Measurements from ENCODE around the gene RNF215. TPM values are rescaled to one million over a fixed set of nuclear protein-coding genes. Genes with fewer than 3 reads are reported as not detected.
A peak's percentile ranks its signal among the peaks of the same experiment; 100 is the strongest.

RNF215 gene
- total and polyA plus RNA-seq, 7 experiments from 2014 or later, result 0.08 to 10.8 (median 4.9) TPM

GRCh38 chr22:30426388-30427353 is 39.5 kb upstream of the RNF215 start:
- Histone ChIP-seq H3K27ac (ENCODE audit: low read depth, low read length) (peak overlapping the region; percentile 97), H3K27me3 (ENCODE audit: control insufficient read depth in 2 of 2, insufficient read depth in 2 of 2, low read length in 2 of 2) (no peaks in the 10 kb centered on the region), H3K4me1 (ENCODE audit: control insufficient read depth in 2 of 2, insufficient read depth in 2 of 2, low read length in 2 of 2) (peaks cover 28 to 36% of the 10 kb centered on the region in 2 donors), H3K4me3 (ENCODE audit: low read length) (peak overlapping the region; percentile 66), H3K9me3 (ENCODE audit: control insufficient read depth in 2 of 3, low read length in 3 of 3) (no peaks in the 10 kb centered on the region), H3K36me3 (ENCODE audit: control insufficient read depth in 2 of 3, insufficient read depth in 3 of 3, low read length in 3 of 3) (peaks cover 0 to 12% (median 0%) of the 10 kb centered on the region in 3 experiments)
- ATAC-seq (peak; percentile 57), DNase-seq (peak; percentile 68 to 87 (median 84))
- ChIA-PET POLR2A (interaction anchor here (0.6 to 7.8 kb wide), 9 partner anchors 9 to 852 kb away, joined by 3 to 158 read pairs (median 5); partner anchors contain the start of gene SEC14L2), CTCF (interaction anchor here (0.6 to 7.7 kb wide), 13 partner anchors 9 to 138 kb away, joined by 3 to 78 read pairs (median 4); partner anchors contain the start of genes CASTOR1, RNF215 and SEC14L2)
- H3K4me1 Mint-ChIP-seq, result peaks cover 32 to 60% (median 53%) of the 10 kb centered on the region in 7 donors
- peaks cover 0 to 36% (median 4%) of the 10 kb centered on the region in 5 donors for H3K36me3 Mint-ChIP-seq
- H3K4me3 Mint-ChIP-seq, result peak overlapping the region; percentile 93 to 99 (median 96)
- intact Hi-C loops (cut with micrococcal nuclease), result loop anchor here (1.0 to 10.0 kb wide), 9 partner anchors 9 to 1068 kb away; partner anchors contain the start of genes NF2 (in 1 of the 2), PIK3IP1 (in 1 of the 2), SEC14L2 (in 1 of the 2) and SFI1 (in 1 of the 2)
- H3K9me3 Mint-ChIP-seq, result no peaks in the 10 kb centered on the region
- peak overlapping the region; percentile 85 to 99 (median 96) for H3K27ac Mint-ChIP-seq
- H3K27me3 Mint-ChIP-seq, result peaks cover 0 to 4% (median 0%) of the 10 kb centered on the region in 5 donors

DNA sequence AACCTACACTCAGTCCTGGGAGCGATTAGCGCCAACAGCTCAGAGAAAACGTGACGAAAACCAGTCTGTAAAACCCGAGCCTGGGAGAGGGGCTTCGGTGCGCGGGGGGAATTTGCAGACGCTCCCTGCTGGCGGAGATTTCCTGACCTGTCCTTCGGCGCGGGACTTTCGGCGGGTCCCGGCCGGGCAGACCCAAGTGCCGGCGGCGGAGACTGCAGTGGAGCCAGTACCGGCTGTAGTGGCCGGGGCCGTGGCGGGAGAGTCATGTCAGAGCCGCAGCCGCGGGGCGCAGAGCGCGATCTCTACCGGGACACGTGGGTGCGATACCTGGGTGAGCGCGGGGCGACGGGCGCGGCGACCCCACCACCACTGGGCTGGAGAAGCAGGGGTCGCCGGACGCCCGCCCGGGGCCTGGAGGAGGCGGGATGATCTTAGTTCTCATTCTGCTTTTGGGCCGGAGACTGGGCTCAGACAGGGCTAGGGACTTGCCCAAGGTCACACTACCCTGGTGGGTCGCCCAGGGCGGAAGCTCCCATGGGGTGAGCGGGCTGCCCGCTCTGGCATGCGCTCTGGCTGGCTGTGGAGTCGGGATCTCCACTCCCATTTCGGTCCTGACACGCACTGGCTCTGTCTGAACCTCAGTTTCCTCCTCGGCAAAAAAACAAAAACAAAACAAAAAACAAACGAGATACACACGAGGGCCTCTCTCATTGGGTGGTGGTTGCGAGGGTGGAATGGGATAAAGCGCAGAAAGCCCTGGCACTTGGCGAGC is 38.6 kb upstream of the RNF215 start, which contains the start of gene MTFP1:
MTFP1 (plus strand) TSS at position 153 of the 772 bp plus-strand sequence; CDS start at position 265, 112 bp downstream.
- POLR2A ChIA-PET, result interaction anchor here (0.6 to 7.8 kb wide), 9 partner anchors 10 to 312 kb away, joined by 3 to 158 read pairs (median 13); partner anchors contain the start of genes CCDC157, SEC14L2 and SF3A1
- peak within 1 kb of the TSS; percentile 97 for H3K27ac ChIP-seq (ENCODE audit: low read depth, low read length)
- H3K27me3 ChIP-seq (ENCODE audit: control insufficient read depth in 2 of 2, insufficient read depth in 2 of 2, low read length in 2 of 2), result no peaks in the 10 kb centered on the region
- H3K4me3 ChIP-seq (ENCODE audit: low read length), result peak within 1 kb of the TSS; percentile 66
- Mint-ChIP-seq H3K4me3 (peak within 1 kb of the TSS; percentile 94 to 99 (median 98)), H3K9me3 (no peaks in the 10 kb centered on the region), H3K27me3 (peaks cover 0 to 4% (median 0%) of the 10 kb centered on the region in 5 donors), H3K36me3 (peaks cover 0 to 39% (median 4%) of the 10 kb centered on the region in 5 donors), H3K4me1 (peaks cover 32 to 65% (median 58%) of the 10 kb centered on the region in 7 donors), H3K27ac (peak within 1 kb of the TSS; percentile 96 to 100 (median 98))
- peaks cover 28 to 36% of the 10 kb centered on the region in 2 donors for H3K4me1 ChIP-seq (ENCODE audit: control insufficient read depth in 2 of 2, insufficient read depth in 2 of 2, low read length in 2 of 2)
- ATAC-seq, result no peak
- H3K36me3 ChIP-seq (ENCODE audit: control insufficient read depth in 2 of 3, insufficient read depth in 3 of 3, low read length in 3 of 3), result peaks cover 0 to 12% (median 0%) of the 10 kb centered on the region in 3 experiments
- DNase-seq, result peak in 8 of 9 donors; percentile 27 to 59 (median 39)
- no peaks in the 10 kb centered on the region for H3K9me3 ChIP-seq (ENCODE audit: control insufficient read depth in 2 of 3, low read length in 3 of 3)
- CTCF ChIA-PET, result interaction anchor here (0.8 to 7.7 kb wide), 11 partner anchors 9 to 137 kb away, joined by 3 to 78 read pairs (median 4); partner anchors contain the start of genes CASTOR1 and SEC14L2
- intact Hi-C loops (cut with micrococcal nuclease), result loop anchor here (1.0 to 10.0 kb wide), 10 partner anchors 9 to 1069 kb away; partner anchors contain the start of genes ASCC2 (in 1 of the 2), NF2 (in 1 of the 2), PIK3IP1 (in 1 of the 2) and SEC14L2 (in 1 of the 2)

GRCh38 chr22:30425327-30425615 is 38.1 kb upstream of the RNF215 start:
- CTCF ChIA-PET, result interaction anchor here (0.5 to 7.7 kb wide), 8 partner anchors 11 to 143 kb away, joined by 3 to 78 read pairs (median 27); partner anchors contain the start of genes CASTOR1 and SEC14L2
- H3K36me3 Mint-ChIP-seq, result peaks cover 3 to 42% (median 9%) of the 10 kb centered on the region in 5 donors
- Histone ChIP-seq H3K27ac (ENCODE audit: low read depth, low read length) (peak overlapping the region; percentile 97), H3K4me1 (ENCODE audit: control insufficient read depth in 2 of 2, insufficient read depth in 2 of 2, low read length in 2 of 2) (peaks cover 28 to 36% of the 10 kb centered on the region in 2 donors), H3K4me3 (ENCODE audit: low read length) (peak overlapping the region; percentile 66), H3K9me3 (ENCODE audit: control insufficient read depth in 2 of 3, low read length in 3 of 3) (no peaks in the 10 kb centered on the region), H3K36me3 (ENCODE audit: control insufficient read depth in 2 of 3, insufficient read depth in 3 of 3, low read length in 3 of 3) (peaks cover 0 to 13% (median 0%) of the 10 kb centered on the region in 3 experiments), H3K27me3 (ENCODE audit: control insufficient read depth in 2 of 2, insufficient read depth in 2 of 2, low read length in 2 of 2) (no peaks in the 10 kb centered on the region)
- no peak for DNase-seq
- H3K27me3 Mint-ChIP-seq, result peaks cover 0 to 4% (median 0%) of the 10 kb centered on the region in 5 donors
- H3K4me1 Mint-ChIP-seq, result peaks cover 32 to 70% (median 64%) of the 10 kb centered on the region in 7 donors
- intact Hi-C loops (cut with micrococcal nuclease), result loop anchor here (2.0 to 10.0 kb wide), 4 partner anchors 586 to 1070 kb away; partner anchors contain the start of genes ASCC2 (in 1 of the 2), NF2 (in 1 of the 2), PIK3IP1 (in 1 of the 2) and SFI1 (in 1 of the 2)
- peak overlapping the region; percentile 93 to 99 (median 96) for H3K4me3 Mint-ChIP-seq
- peak overlapping the region; percentile 85 to 99 (median 96) for H3K27ac Mint-ChIP-seq
- H3K9me3 Mint-ChIP-seq, result no peaks in the 10 kb centered on the region
- ATAC-seq, result no peak
- POLR2A ChIA-PET, result interaction anchor here (1.3 to 7.8 kb wide), 9 partner anchors 10 to 119 kb away, joined by 3 to 158 read pairs (median 19); partner anchors contain the start of genes CCDC157, SEC14L2 and SF3A1

GRCh38 chr22:30424534-30425326 is 37.5 kb upstream of the RNF215 start:
- H3K4me1 ChIP-seq (ENCODE audit: control insufficient read depth in 2 of 2, insufficient read depth in 2 of 2, low read length in 2 of 2), result peaks cover 28 to 36% of the 10 kb centered on the region in 2 donors
- H3K27ac ChIP-seq (ENCODE audit: low read depth, low read length), result peak overlapping the region; percentile 97
- no peaks in the 10 kb centered on the region for H3K9me3 ChIP-seq (ENCODE audit: control insufficient read depth in 2 of 3, low read length in 3 of 3)
- peak overlapping the region; percentile 94 to 99 (median 98) for H3K4me3 Mint-ChIP-seq
- H3K36me3 Mint-ChIP-seq, result peaks cover 4 to 37% (median 7%) of the 10 kb centered on the region in 5 donors
- ChIA-PET POLR2A (interaction anchor here (0.7 to 7.8 kb wide), 23 partner anchors 11 to 871 kb away, joined by 3 to 158 read pairs (median 4); partner anchors contain the start of genes CASTOR1, CCDC157, SEC14L2 and SF3A1), CTCF (interaction anchor here (0.5 to 7.7 kb wide), 15 partner anchors 11 to 816 kb away, joined by 3 to 78 read pairs (median 5); partner anchors contain the start of genes CASTOR1, OSM, RNF215 and SEC14L2)
- peaks cover 30 to 71% (median 64%) of the 10 kb centered on the region in 7 donors for H3K4me1 Mint-ChIP-seq
- intact Hi-C loops (cut with micrococcal nuclease), result loop anchor here (1.0 to 10.0 kb wide), 14 partner anchors 28 to 1070 kb away; partner anchors contain the start of genes ASCC2 (in 2 of the 2), SF3A1 (in 2 of the 2), UQCR10 (in 2 of the 2) and ZMAT5 (in 2 of the 2)
- H3K27me3 ChIP-seq (ENCODE audit: control insufficient read depth in 2 of 2, insufficient read depth in 2 of 2, low read length in 2 of 2), result no peaks in the 10 kb centered on the region
- H3K27ac Mint-ChIP-seq, result peak overlapping the region; percentile 96 to 100 (median 98)
- H3K27me3 Mint-ChIP-seq, result peaks cover 0 to 4% (median 0%) of the 10 kb centered on the region in 5 donors
- H3K4me3 ChIP-seq (ENCODE audit: low read length), result peak overlapping the region; percentile 66
- peaks cover 0 to 15% (median 0%) of the 10 kb centered on the region in 3 experiments for H3K36me3 ChIP-seq (ENCODE audit: control insufficient read depth in 2 of 3, insufficient read depth in 3 of 3, low read length in 3 of 3)
- peak in 1 of 9 donors; percentile 38 for DNase-seq
- ATAC-seq, result no peak
- no peaks in the 10 kb centered on the region for H3K9me3 Mint-ChIP-seq

Measured in naive thymus-derived CD4-positive, alpha-beta T cell (primary cell).